K562 (cell line): ENCODE measurements around the gene POC1B. TPM values are rescaled to one million over a fixed set of nuclear protein-coding genes. Genes with fewer than 3 reads are reported as not detected.
A peak's percentile ranks its signal among the peaks of the same experiment; 100 is the strongest.

Experiments
- ADNP ChIP-seq: fragments of 200-800 bp; sonication (Bioruptor generic); IDR thresholded peaks from 2 replicates; pipeline ENCODE4 v1.6.1; 2016; ENCODE audit warnings: missing genetic modification characterization, missing compliant biosample characterization
- ARID1B ChIP-seq: fragments of 450-650 bp; IDR thresholded peaks from 2 replicates; pipeline ENCODE4 v1.6.1; 2016; ENCODE audit warnings: antibody characterized with exemption, mild to moderate bottlenecking, inconsistent platforms
- ARID2 ChIP-seq: fragments of 450-650 bp; IDR thresholded peaks from 2 replicates; pipeline ENCODE4 v1.6.1; 2017; ENCODE audit warnings: antibody characterized with exemption, mild to moderate bottlenecking
- BACH1 ChIP-seq: fragments of 200-800 bp; sonication (Bioruptor generic); IDR thresholded peaks from 2 replicates; pipeline ENCODE4 v1.6.1; 2016; ENCODE audit warnings: missing genetic modification characterization, missing compliant biosample characterization
- CXXC5 ChIP-seq: fragments of 250-450 bp; sonication (Bioruptor Pico); IDR thresholded peaks from 2 replicates; pipeline ENCODE4 v1.8.0; 2022; ENCODE audit warnings: inconsistent platforms, mild to moderate bottlenecking, moderate library complexity
- DMBX1 ChIP-seq: fragments of 250-450 bp; sonication (Bioruptor Pico); IDR thresholded peaks from 2 replicates; pipeline ENCODE4 v1.8.0; 2022; ENCODE audit warnings: inconsistent platforms, mild to moderate bottlenecking, moderate library complexity, borderline replicate concordance
- GATAD2B ChIP-seq: fragments of 450-650 bp; IDR thresholded peaks from 2 replicates; pipeline ENCODE4 v1.6.1; 2017; ENCODE audit warnings: mild to moderate bottlenecking, borderline replicate concordance
- JUND ChIP-seq, 2 experiments: IDR thresholded peaks; 2 replicates in 1 of 2; 3 replicates in 1 of 2; pipeline ENCODE4 v1.6.1; 2011; ENCODE audit warnings: borderline replicate concordance in 2 of 2, low read depth in 2 of 2, low read length in 2 of 2, improper control_type of control experiment in 1 of 2, missing biosample characterization in 1 of 2, missing genetic modification characterization in 1 of 2, missing genetic modification reagents in 1 of 2
- KDM1A ChIP-seq, 2 experiments: fragments of 450-650 bp; IDR thresholded peaks; 2 replicates each; pipeline ENCODE4 v1.6.1; 2016; ENCODE audit warnings: mild to moderate bottlenecking in 2 of 2
- RAD51 ChIP-seq: fragments of 450-650 bp; IDR thresholded peaks from 2 replicates; pipeline ENCODE4 v1.7.1; 2016; ENCODE audit warnings: low read depth, mild to moderate bottlenecking, borderline replicate concordance
- SMARCC2 ChIP-seq: fragments of 450-650 bp; IDR thresholded peaks from 2 replicates; pipeline ENCODE4 v1.6.1; 2017; ENCODE audit warnings: antibody characterized with exemption, moderate library complexity, mild to moderate bottlenecking, low read depth
- XRCC5 ChIP-seq: fragments of 200-400 bp; formaldehyde crosslinking; IDR thresholded peaks from 2 replicates; pipeline ENCODE4 v1.6.1; 2017; ENCODE audit warnings: low read depth, mild to moderate bottlenecking, low read length
- ZNF239 ChIP-seq: fragments of 250-450 bp; sonication (Bioruptor Pico); IDR thresholded peaks from 2 replicates; pipeline ENCODE4 v1.4.0; 2020; ENCODE audit warnings: mild to moderate bottlenecking
- ZNF316 ChIP-seq: fragments of 450-650 bp; IDR thresholded peaks from 2 replicates; pipeline ENCODE4 v1.6.1; 2016
- polyA plus RNA-seq, 8 experiments: library from polyadenylated mRNA; depleted of rRNA in 4 of 8; stranded (reverse) in 5 of 8; unstranded in 3 of 8; fragments of >200 nt; fragmentation: Nextera tagmentation in 2 of 8; fragmentation: Illumina TruSeq in 1 of 8; extraction: Ambion mirVana in 2 of 8; extraction: Trizol in 1 of 8; gene quantifications; 2 replicates each; pipeline versions ENCODE4 v1.2.1 to v1.2.3, GENCODE V29; 2011 to 2014; ENCODE audit warnings: inconsistent platforms in 1 of 8, missing spikeins in 1 of 8
- total RNA-seq, 7 experiments: library from RNA; depleted of rRNA in 6 of 7; stranded (reverse); fragments of >200 nt in 6 of 7; fragmentation: Illumina TruSeq in 2 of 7; extraction: Trizol in 2 of 7; gene quantifications; 2 replicates each; pipeline versions ENCODE4 v1.2.1 to v1.2.3, GENCODE V29; 2011 to 2021; ENCODE audit warnings: low replicate concordance in 1 of 7
- TF ChIP-seq, protein P1 (sequence below), 2 experiments: IDR thresholded peaks in 1 of 2; conservative IDR thresholded peaks in 1 of 2; 2 replicates each; pipeline ENCODE4 v1.6.1; 2016; ENCODE audit warnings: low read depth in 2 of 2, mild to moderate bottlenecking in 1 of 2, missing compliant biosample characterization in 1 of 2, missing genetic modification characterization in 1 of 2, moderate library complexity in 1 of 2
- TF ChIP-seq, protein P2 (sequence below): fragments of 150-350 bp; IDR thresholded peaks from 2 replicates; pipeline ENCODE4 v1.6.1; 2014; ENCODE audit warnings: low read depth, mild to moderate bottlenecking, low read length, borderline replicate concordance

The POC1B gene
- total and polyA plus RNA-seq, 9 of the 15 experiments (the other 6 are each of a cell fraction or from before 2014, with no cell fraction given): 4.5 to 16.1 (median 10.4) TPM

DNA sequence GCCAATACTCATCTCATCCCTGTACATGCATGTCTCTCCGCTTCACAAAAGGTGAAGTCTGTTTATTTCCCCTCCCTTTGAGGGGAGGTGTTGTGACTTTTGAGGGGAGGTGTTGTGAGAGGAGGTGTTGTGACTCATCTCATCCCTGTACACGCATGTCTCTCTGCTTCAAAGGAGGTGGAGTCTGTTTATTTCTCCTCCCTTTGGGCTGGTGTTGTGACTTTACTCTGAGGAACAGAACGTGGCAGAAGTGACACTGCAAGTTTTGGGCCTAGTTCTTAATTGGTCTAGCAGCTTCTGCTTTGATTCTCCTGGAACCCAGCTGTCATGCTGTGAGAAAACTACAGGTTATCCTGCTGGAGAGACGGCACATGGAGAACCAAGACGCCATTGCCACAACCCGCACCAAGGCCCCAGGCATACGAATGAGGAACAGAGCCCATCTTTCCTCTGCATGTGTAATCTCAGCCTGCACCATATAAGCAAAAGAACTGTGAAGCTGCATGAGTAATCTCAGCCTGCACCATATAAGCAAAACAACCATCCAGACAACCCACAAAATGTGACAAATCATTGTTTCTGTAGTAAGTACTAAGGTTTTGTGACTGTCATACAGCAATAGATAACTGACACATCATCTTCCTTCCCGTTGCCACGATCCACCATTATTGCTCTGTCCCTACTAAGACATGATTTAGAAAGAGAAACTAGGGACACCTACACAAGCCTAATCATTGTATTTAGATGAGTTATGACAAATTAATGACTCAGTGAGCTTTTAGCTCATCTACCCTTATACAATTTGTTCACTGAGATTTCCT, 31.2 kb downstream of the POC1B start (continued):
- TF ChIP-seq ARID2: no peak
- TF ChIP-seq, protein P1, sequence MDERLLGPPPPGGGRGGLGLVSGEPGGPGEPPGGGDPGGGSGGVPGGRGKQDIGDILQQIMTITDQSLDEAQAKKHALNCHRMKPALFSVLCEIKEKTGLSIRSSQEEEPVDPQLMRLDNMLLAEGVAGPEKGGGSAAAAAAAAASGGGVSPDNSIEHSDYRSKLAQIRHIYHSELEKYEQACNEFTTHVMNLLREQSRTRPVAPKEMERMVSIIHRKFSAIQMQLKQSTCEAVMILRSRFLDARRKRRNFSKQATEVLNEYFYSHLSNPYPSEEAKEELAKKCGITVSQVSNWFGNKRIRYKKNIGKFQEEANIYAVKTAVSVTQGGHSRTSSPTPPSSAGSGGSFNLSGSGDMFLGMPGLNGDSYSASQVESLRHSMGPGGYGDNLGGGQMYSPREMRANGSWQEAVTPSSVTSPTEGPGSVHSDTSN (CRISPR knock-in tag; IDR thresholded peaks at IDR 0.05; ENCODE audit: low read depth): no peak
- TF ChIP-seq, protein P1 (tag; conservative IDR thresholded peaks at IDR 0.05; ENCODE audit: low read depth): peak; percentile 18; the same call in 1 of the 2 replicates
- peak; percentile 41; the same call in 1 of the 2 replicates for TF ChIP-seq ZNF316
- TF ChIP-seq XRCC5: no peak
- no peak for TF ChIP-seq JUND (IDR thresholded peaks at IDR 0.05; ENCODE audit: borderline replicate concordance, low read depth, low read length)
- peak; percentile 13; the same call in 1 of the 3 replicates for TF ChIP-seq JUND (tag; IDR thresholded peaks at IDR 0.05; ENCODE audit: borderline replicate concordance, low read depth, low read length)
- peak in 1 of 2 experiments; percentile 25; a peak in 2 of 4 replicates for TF ChIP-seq KDM1A (IDR thresholded peaks at IDR 0.05)
- no peak for TF ChIP-seq CXXC5 (CRISPR knock-in tag)
- TF ChIP-seq, protein P2, sequence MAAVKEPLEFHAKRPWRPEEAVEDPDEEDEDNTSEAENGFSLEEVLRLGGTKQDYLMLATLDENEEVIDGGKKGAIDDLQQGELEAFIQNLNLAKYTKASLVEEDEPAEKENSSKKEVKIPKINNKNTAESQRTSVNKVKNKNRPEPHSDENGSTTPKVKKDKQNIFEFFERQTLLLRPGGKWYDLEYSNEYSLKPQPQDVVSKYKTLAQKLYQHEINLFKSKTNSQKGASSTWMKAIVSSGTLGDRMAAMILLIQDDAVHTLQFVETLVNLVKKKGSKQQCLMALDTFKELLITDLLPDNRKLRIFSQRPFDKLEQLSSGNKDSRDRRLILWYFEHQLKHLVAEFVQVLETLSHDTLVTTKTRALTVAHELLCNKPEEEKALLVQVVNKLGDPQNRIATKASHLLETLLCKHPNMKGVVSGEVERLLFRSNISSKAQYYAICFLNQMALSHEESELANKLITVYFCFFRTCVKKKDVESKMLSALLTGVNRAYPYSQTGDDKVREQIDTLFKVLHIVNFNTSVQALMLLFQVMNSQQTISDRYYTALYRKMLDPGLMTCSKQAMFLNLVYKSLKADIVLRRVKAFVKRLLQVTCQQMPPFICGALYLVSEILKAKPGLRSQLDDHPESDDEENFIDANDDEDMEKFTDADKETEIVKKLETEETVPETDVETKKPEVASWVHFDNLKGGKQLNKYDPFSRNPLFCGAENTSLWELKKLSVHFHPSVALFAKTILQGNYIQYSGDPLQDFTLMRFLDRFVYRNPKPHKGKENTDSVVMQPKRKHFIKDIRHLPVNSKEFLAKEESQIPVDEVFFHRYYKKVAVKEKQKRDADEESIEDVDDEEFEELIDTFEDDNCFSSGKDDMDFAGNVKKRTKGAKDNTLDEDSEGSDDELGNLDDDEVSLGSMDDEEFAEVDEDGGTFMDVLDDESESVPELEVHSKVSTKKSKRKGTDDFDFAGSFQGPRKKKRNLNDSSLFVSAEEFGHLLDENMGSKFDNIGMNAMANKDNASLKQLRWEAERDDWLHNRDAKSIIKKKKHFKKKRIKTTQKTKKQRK: no peak
- TF ChIP-seq RAD51: no peak
- no peak for TF ChIP-seq BACH1 (tag)
- no peak for TF ChIP-seq SMARCC2
- no peak for TF ChIP-seq DMBX1 (CRISPR knock-in tag)
- TF ChIP-seq GATAD2B: no peak
- TF ChIP-seq ADNP (tag): no peak
- TF ChIP-seq ARID1B: no peak
- TF ChIP-seq ZNF239 (CRISPR knock-in tag): no peak
